Measurements from ENCODE around the gene ABLIM2.

The ABLIM2 gene

GRCh38 chr4:8118035-8118434 lies 40.6 kb downstream of the ABLIM2 start:
- no peak for DNase-seq (ENCODE audit: low spot score)

- DNase-seq (ENCODE audit: low spot score), result peak; percentile 34
These were observed 41.3 kb downstream of the ABLIM2 start for GRCh38 chr4:8117278-8117682.

GRCh38 chr4:8115916-8116315 lies 42.7 kb downstream of the ABLIM2 start:
- DNase-seq (ENCODE audit: low spot score), result no peak

- no peak for DNase-seq (ENCODE audit: low spot score)
These were observed 43.5 kb downstream of the ABLIM2 start for GRCh38 chr4:8115203-8115520.

- DNase-seq (ENCODE audit: low spot score), result peak; percentile 20
These were observed 44.0 kb downstream of the ABLIM2 start for GRCh38 chr4:8114456-8115202.

GRCh38 chr4:8113611-8114377 lies 44.8 kb downstream of the ABLIM2 start:
- no peak for DNase-seq (ENCODE audit: low spot score)

- DNase-seq (ENCODE audit: low spot score), result no peak
These were observed 45.9 kb downstream of the ABLIM2 start for GRCh38 chr4:8112672-8113071.

GRCh38 chr4:8112036-8112576 lies 46.5 kb downstream of the ABLIM2 start:
- DNase-seq (ENCODE audit: low spot score), result no peak

GRCh38 chr4:8110071-8110986 lies 48.3 kb downstream of the ABLIM2 start:
- DNase-seq (ENCODE audit: low spot score), result no peak

- DNase-seq (ENCODE audit: low spot score), result no peak
These were observed 49.1 kb downstream of the ABLIM2 start for GRCh38 chr4:8109406-8110065.

- DNase-seq (ENCODE audit: low spot score), result no peak
These were observed 49.6 kb downstream of the ABLIM2 start for GRCh38 chr4:8108991-8109390.

GRCh38 chr4:8108261-8108660 lies 50.4 kb downstream of the ABLIM2 start:
- no peak for DNase-seq (ENCODE audit: low spot score)

- DNase-seq (ENCODE audit: low spot score), result no peak
These were observed 51.4 kb downstream of the ABLIM2 start for GRCh38 chr4:8107146-8107657.

GRCh38 chr4:8106451-8107025 lies 52.1 kb downstream of the ABLIM2 start:
- no peak for DNase-seq (ENCODE audit: low spot score)

GRCh38 chr4:8105306-8106100 lies 53.1 kb downstream of the ABLIM2 start:
- DNase-seq (ENCODE audit: low spot score), result no peak

GRCh38 chr4:8104491-8105305 lies 53.9 kb downstream of the ABLIM2 start:
- no peak for DNase-seq (ENCODE audit: low spot score)

- no peak for DNase-seq (ENCODE audit: low spot score)
These were observed 54.9 kb downstream of the ABLIM2 start for GRCh38 chr4:8103421-8104390.

GRCh38 chr4:8102831-8103230 lies 55.8 kb downstream of the ABLIM2 start:
- no peak for DNase-seq (ENCODE audit: low spot score)

GRCh38 chr4:8102076-8102355 lies 56.6 kb downstream of the ABLIM2 start:
- DNase-seq (ENCODE audit: low spot score), result no peak
